ENCODE results near the gene COQ10B. TPM values are rescaled to one million over a fixed set of nuclear protein-coding genes. Genes with fewer than 3 reads are reported as not detected.

Gene COQ10B
- total RNA-seq, 1 donor, result 48.1 TPM

GRCh38 chr2:197416268-197416667, 37.1 kb upstream of the COQ10B start:
- Histone ChIP-seq H3K4me2 (ENCODE audit: insufficient read depth, low read length) (no peak overlapping the region), H3K79me2 (ENCODE audit: insufficient read depth, low read length) (peaks cover 68% of the 10 kb centered on the region), H2AFZ (ENCODE audit: low read length) (no peak overlapping the region), H3K27me3 (ENCODE audit: insufficient read depth, low read length) (no peaks in the 10 kb centered on the region), H3K4me3 (ENCODE audit: insufficient read depth, low read length) (no peak overlapping the region), H3K36me3 (ENCODE audit: insufficient read depth, low read length) (peaks cover 87% of the 10 kb centered on the region), H3K4me1 (ENCODE audit: insufficient read depth, low read length) (no peaks in the 10 kb centered on the region), H3K9me3 (ENCODE audit: low read depth, low read length) (no peaks in the 10 kb centered on the region), H3K27ac (ENCODE audit: low read depth, low read length) (no peak overlapping the region), H4K20me1 (ENCODE audit: insufficient read depth, low read length) (peaks cover 26% of the 10 kb centered on the region)
- TF ChIP-seq, protein P1, sequence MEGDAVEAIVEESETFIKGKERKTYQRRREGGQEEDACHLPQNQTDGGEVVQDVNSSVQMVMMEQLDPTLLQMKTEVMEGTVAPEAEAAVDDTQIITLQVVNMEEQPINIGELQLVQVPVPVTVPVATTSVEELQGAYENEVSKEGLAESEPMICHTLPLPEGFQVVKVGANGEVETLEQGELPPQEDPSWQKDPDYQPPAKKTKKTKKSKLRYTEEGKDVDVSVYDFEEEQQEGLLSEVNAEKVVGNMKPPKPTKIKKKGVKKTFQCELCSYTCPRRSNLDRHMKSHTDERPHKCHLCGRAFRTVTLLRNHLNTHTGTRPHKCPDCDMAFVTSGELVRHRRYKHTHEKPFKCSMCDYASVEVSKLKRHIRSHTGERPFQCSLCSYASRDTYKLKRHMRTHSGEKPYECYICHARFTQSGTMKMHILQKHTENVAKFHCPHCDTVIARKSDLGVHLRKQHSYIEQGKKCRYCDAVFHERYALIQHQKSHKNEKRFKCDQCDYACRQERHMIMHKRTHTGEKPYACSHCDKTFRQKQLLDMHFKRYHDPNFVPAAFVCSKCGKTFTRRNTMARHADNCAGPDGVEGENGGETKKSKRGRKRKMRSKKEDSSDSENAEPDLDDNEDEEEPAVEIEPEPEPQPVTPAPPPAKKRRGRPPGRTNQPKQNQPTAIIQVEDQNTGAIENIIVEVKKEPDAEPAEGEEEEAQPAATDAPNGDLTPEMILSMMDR (IDR thresholded peaks at IDR 0.05; ENCODE audit: extremely low read depth, low read depth, low read length), result no peak
- no peak for DNase-seq (ENCODE audit: insufficient read length, low spot score, missing footprints)

GRCh38 chr2:197419438-197419837, 33.9 kb upstream of the COQ10B start:
- Histone ChIP-seq H3K4me1 (ENCODE audit: insufficient read depth, low read length) (peaks cover 3% of the 10 kb centered on the region), H3K9me3 (ENCODE audit: low read depth, low read length) (no peaks in the 10 kb centered on the region), H3K4me3 (ENCODE audit: insufficient read depth, low read length) (no peak overlapping the region), H4K20me1 (ENCODE audit: insufficient read depth, low read length) (peaks cover 32% of the 10 kb centered on the region), H3K27ac (ENCODE audit: low read depth, low read length) (peak overlapping the region; percentile 27), H3K27me3 (ENCODE audit: insufficient read depth, low read length) (no peaks in the 10 kb centered on the region), H3K36me3 (ENCODE audit: insufficient read depth, low read length) (peaks cover 83% of the 10 kb centered on the region), H3K79me2 (ENCODE audit: insufficient read depth, low read length) (peaks cover 86% of the 10 kb centered on the region), H3K4me2 (ENCODE audit: insufficient read depth, low read length) (no peak overlapping the region), H2AFZ (ENCODE audit: low read length) (no peak overlapping the region)
- TF ChIP-seq, protein P1 (IDR thresholded peaks at IDR 0.05; ENCODE audit: extremely low read depth, low read depth, low read length), result no peak
- no peak for DNase-seq (ENCODE audit: insufficient read length, low spot score, missing footprints)

GRCh38 chr2:197423307-197423706, 30.0 kb upstream of the COQ10B start:
- Histone ChIP-seq H3K9me3 (ENCODE audit: low read depth, low read length) (no peaks in the 10 kb centered on the region), H3K36me3 (ENCODE audit: insufficient read depth, low read length) (peaks cover 47% of the 10 kb centered on the region), H4K20me1 (ENCODE audit: insufficient read depth, low read length) (peaks cover 61% of the 10 kb centered on the region)

DNA sequence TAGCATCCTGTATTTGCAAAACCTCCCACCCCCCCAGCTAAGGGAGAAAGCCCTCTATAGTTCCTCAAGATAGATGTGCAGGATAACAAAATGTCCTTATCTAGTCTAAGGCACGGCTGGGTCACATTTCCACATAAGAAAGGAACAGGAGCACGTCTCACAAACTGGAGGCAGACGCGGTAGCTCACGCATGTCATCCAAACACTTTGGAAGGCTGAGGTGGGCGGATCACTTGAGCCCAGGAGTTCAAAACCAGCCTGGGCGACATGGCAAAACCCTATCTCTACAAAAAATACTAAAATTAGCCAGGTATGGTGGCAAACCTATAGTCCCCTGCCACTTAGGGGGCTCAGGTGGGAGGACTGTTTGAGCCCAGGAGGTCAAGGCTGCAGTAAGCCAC, 27.8 kb upstream of the COQ10B start:
- H3K79me2 ChIP-seq (ENCODE audit: insufficient read depth, low read length), result peaks cover 100% of the 10 kb centered on the region
- no peak overlapping the region for H3K27ac ChIP-seq (ENCODE audit: low read depth, low read length)
- H3K36me3 ChIP-seq (ENCODE audit: insufficient read depth, low read length), result peaks cover 25% of the 10 kb centered on the region
- H3K4me2 ChIP-seq (ENCODE audit: insufficient read depth, low read length), result no peak overlapping the region
- peaks cover 19% of the 10 kb centered on the region for H3K4me1 ChIP-seq (ENCODE audit: insufficient read depth, low read length)
- no peaks in the 10 kb centered on the region for H3K9me3 ChIP-seq (ENCODE audit: low read depth, low read length)
- H4K20me1 ChIP-seq (ENCODE audit: insufficient read depth, low read length), result peaks cover 69% of the 10 kb centered on the region
- TF ChIP-seq, protein P1 (IDR thresholded peaks at IDR 0.05; ENCODE audit: extremely low read depth, low read depth, low read length), result no peak
- H2AFZ ChIP-seq (ENCODE audit: low read length), result no peak overlapping the region
- no peaks in the 10 kb centered on the region for H3K27me3 ChIP-seq (ENCODE audit: insufficient read depth, low read length)
- H3K4me3 ChIP-seq (ENCODE audit: insufficient read depth, low read length), result no peak overlapping the region
- DNase-seq (ENCODE audit: insufficient read length, low spot score, missing footprints), result no peak

More at GRCh38 chr2:197423307-197423706, 30.0 kb upstream of the COQ10B start:
- Histone ChIP-seq H3K79me2 (ENCODE audit: insufficient read depth, low read length) (peaks cover 96% of the 10 kb centered on the region), H3K4me3 (ENCODE audit: insufficient read depth, low read length) (no peak overlapping the region), H2AFZ (ENCODE audit: low read length) (no peak overlapping the region), H3K27ac (ENCODE audit: low read depth, low read length) (no peak overlapping the region), H3K4me1 (ENCODE audit: insufficient read depth, low read length) (peaks cover 14% of the 10 kb centered on the region), H3K27me3 (ENCODE audit: insufficient read depth, low read length) (no peaks in the 10 kb centered on the region), H3K4me2 (ENCODE audit: insufficient read depth, low read length) (no peak overlapping the region)
- TF ChIP-seq, protein P1 (IDR thresholded peaks at IDR 0.05; ENCODE audit: extremely low read depth, low read depth, low read length), result no peak
- no peak for DNase-seq (ENCODE audit: insufficient read length, low spot score, missing footprints)

Measured in osteoblast (primary cell).